Testis (tissue), 2 donors: ENCODE results near the gene TDP2.

Experiments used
- CTCF ChIP-seq, 3 experiments: fragments of 450-650 bp in 2 of 3; fragments of 200-600 bp in 1 of 3; sonication (generic) in 1 of 3; IDR thresholded peaks; one replicate each; pipeline ENCODE4 v1.5.1; 2016 to 2019; ENCODE audit warnings: antibody characterized with exemption in 3 of 3, mild to moderate bottlenecking in 2 of 3, moderate library complexity in 1 of 3
- POLR2A ChIP-seq: fragments of 450-650 bp; IDR thresholded peaks from one replicate; pipeline ENCODE4 v1.6.1; 2017; ENCODE audit warnings: antibody characterized with exemption, mild to moderate bottlenecking, moderate library complexity

- no peak for TF ChIP-seq POLR2A
- no peak for TF ChIP-seq CTCF (IDR thresholded peaks at IDR 0.05)
Observed at GRCh38 chr6:24702720-24703282, 36.1 kb upstream of the TDP2 start.
